Activated CD4-positive, alpha-beta T cell treated with anti-CD3 and anti-CD28 coated beads, Interleukin-2, Interleukin-4, amounts not matched to agents 100 ng/mL and 50 ng/mL, durations not matched to agents 16 hours and 8 hours (primary cell): ENCODE measurements around the gene LRRC7.
"Not testable (repeated sequence)": the region's sequence is repeated elsewhere in the genome, so short reads cannot be mapped to it uniquely, and the experiment has no call there.

Experiments
- DNase-seq: peaks from one replicate; pipeline ENCODE4 v3.0.0-alpha.2; 2020; ENCODE audit warnings: low spot score

Gene LRRC7

DNA sequence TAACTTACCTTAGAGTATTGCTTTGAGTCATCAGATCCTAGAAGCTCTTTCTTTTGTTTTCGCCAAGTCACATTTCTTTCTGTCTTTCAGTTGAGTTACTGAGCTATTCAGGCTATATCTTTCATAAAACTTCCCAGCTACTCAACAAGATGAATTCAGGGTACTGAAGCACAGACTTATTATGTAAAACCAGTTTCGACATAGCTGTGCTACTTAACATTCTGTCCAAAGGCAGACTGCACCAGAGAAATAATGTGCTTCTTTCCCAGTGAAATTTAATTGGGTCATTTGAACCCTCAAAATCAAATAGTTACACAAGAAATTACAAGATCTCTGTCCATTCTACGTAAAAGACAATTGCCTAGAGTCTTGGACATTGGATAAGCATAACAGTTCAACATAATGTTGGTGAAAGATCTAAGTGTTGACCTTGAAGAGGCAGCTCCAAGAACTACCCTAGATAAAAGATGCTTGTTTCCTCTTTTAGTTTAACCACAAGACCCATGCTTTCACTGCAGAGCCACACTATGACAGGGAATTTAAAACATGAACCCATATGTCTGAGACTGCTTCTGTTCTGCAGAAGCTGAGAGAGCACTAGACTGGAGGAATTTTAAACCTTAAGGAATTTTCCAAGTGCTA lies 474.5 kb downstream of the LRRC7 start:
- no peak for DNase-seq

DNA sequence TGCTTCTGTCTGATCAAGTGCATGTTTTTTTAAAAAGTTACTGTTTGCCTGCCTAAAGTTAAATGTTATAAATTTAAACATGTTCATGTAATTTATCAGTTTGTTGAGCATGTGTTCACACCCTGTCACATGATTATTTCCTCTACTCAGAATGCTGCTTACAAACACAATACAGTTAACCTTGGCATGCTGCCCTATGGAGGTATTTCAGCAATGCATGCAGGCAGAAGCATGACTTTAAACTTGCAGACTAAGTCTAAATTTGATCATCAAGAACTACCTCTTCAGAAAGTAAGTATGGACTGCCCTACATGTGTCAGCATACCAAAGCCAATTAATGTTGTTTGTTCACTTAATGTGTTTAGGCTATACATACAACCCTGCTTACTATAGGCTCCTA lies 476.1 kb downstream of the LRRC7 start:
- no peak for DNase-seq

GRCh38 chr1:70044832-70045231 lies 477.1 kb downstream of the LRRC7 start:
- DNase-seq, result no peak

- DNase-seq, result not testable (repeated sequence)
Measured at GRCh38 chr1:70045581-70045980, 477.9 kb downstream of the LRRC7 start.

- DNase-seq, result no peak
Measured at GRCh38 chr1:70048336-70049094, 480.8 kb downstream of the LRRC7 start.

DNA sequence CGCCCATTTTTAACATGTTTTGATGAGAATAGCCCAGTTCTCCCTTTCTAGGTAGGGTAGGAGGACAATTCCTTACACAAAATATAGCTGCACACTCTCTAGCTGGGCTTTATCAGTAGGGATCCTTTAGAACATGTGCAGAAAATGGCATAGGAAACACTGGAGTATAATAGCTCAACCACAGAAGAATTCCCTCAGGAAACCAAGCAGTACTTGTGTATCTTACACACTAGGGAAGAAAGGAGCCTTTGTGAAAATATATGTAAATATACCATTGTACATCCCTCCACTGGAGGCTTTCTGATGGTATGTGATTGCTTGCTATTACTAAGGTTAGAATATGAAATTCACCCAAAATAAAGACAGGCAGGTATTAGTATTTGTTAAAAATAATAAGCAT lies 484.2 kb downstream of the LRRC7 start:
- no peak for DNase-seq

- no peak for DNase-seq
Measured at GRCh38 chr1:70057500-70057899, 489.8 kb downstream of the LRRC7 start.

GRCh38 chr1:70061231-70061630 lies 493.5 kb downstream of the LRRC7 start:
- DNase-seq, result no peak

DNA sequence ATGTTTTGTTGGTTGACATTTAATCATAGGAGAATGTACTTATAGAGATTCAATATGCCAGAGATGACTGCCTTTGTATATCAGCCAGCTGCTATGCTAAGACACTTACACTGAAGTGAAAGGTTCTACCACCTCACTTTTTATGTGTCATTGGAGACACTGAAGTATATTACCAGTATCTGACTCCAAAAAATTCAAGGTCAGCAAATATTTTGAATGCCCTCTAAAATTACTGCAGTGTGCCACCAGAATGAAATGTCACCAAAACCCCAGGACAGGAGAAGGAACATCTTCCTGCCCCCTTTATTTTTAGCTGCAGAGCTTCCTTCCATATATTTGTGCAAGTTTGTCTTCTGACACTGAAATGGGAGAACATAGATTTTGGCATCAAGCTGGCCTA lies 496.1 kb downstream of the LRRC7 start:
- DNase-seq, result no peak

GRCh38 chr1:70066711-70067110 lies 499.0 kb downstream of the LRRC7 start:
- peak; percentile 21 for DNase-seq

DNA sequence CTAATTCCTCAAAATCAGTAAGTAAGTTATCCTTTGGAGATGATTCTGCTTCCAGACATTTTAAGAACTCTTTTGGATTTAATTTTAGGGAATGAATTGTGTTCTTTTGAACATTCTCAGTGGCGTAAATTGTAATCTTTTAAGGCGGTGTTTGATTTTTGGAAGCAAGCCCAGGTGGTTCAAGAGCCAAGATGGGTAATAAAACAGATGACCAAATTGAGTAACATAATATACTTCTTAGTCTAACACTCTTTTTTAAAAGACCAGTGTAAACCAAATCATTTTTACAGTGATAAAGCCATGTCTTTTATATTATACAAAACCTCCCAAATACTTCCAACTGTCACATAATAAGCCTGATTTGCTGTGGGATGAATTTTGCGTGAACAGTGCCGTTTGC lies 503.9 kb downstream of the LRRC7 start:
- DNase-seq, result no peak

GRCh38 chr1:70072231-70072751 lies 504.6 kb downstream of the LRRC7 start:
- DNase-seq, result peak; percentile 9

DNA sequence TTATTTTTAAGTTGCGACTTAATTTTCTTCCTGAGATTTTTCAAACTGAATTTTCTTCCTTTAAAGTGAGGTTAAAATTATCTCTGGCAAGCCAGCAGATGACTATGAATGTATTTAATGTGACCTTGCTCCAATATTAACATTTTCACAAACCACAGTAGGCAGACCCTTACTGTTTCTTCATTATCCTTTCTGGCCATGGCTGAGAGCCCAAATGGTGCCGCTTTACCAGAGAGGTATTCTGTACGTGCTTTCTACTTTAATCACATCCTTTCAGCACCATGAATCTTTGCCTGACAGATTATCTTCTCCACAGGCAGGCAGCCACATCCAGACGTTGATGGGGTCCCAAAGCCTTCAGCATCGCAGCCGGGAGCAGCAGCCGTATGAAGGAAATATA lies 508.0 kb downstream of the LRRC7 start:
- no peak for DNase-seq

DNA sequence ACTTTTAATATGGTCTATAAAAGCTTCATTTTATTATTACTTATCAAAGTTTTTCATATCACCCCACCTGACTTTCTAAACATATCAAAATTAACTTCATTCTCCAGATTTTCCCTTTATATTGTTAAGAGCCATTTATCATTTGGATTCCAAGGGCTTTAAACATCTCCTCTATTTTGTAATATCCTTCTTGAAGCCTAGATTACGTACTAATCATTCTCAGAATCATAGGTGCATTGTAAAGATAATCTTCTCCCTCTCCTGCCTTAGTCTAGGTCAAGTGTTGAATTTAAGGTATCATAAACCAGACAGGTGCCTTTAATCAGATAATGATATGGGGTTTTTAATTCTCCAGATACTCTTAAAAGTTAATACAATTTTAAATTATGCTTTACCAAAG lies 509.3 kb downstream of the LRRC7 start:
- no peak for DNase-seq

- no peak for DNase-seq
Measured at GRCh38 chr1:70079546-70079945, 511.8 kb downstream of the LRRC7 start.

- no peak for DNase-seq
Measured at GRCh38 chr1:70083519-70083918, 515.8 kb downstream of the LRRC7 start.

GRCh38 chr1:70084314-70084915 lies 516.7 kb downstream of the LRRC7 start:
- no peak for DNase-seq

DNA sequence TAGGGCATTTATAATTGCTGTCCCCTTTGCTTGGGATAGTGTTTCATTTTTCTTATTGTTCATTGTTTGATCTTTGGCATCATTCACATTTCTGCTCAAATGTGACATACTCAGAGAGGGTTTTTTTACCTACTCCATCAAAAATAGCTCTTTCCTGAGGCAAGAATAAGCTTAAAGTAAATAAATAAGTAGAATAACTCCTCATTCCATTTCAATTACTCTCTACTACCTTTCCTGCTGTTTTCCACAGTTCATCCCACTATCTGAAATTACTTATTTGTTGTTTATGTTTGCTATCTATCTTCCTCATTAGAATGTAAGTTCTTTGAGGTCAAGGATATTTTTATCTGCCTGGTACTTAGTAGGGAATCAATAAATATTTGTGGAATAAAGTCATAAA lies 517.8 kb downstream of the LRRC7 start:
- DNase-seq, result no peak

GRCh38 chr1:70086897-70087296 lies 519.2 kb downstream of the LRRC7 start:
- no peak for DNase-seq

DNA sequence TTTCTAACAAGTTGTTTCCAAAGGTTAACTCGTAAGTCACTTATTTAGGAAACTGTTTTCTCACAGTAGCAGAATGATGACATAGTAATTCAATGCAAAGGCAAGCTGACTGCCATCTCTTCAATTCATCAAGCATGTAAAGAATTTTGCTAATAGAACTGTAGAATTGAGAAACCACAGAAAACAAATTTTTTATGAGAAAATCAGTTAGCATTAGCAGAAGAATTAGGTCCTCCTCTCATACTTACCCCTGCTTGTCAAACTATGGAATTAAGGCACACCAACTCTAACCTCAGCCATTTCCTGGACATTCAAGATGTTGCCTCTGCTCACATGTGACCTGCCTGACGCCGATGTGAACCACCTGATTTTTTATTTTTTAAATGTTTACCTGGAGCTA lies 522.4 kb downstream of the LRRC7 start:
- no peak for DNase-seq

DNA sequence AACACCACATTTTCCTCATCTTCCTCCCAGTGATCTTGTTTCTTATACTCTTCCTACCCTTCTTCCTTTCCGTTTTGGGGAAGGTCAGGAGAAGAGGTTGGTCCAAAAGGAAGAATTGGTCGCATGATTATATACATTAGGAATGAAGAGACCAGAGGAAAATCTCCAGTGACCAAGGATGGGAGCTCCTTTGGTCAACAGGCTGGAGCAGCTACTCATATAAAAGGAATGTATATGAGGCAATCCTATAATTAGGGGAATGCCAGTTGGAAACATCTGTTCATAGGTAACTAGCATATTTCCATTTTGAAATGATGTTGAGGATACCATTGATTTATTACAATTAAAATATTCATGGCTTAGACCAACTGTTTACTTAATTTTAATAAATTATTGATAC lies 523.2 kb downstream of the LRRC7 start:
- DNase-seq, result no peak

- no peak for DNase-seq
Measured at GRCh38 chr1:70091811-70092210, 524.1 kb downstream of the LRRC7 start.

GRCh38 chr1:70092526-70092925 lies 524.8 kb downstream of the LRRC7 start:
- no peak for DNase-seq
